ENCODE measurements around the gene TGFB2.
A peak's percentile ranks its signal among the peaks of the same experiment; 100 is the strongest.

Gene TGFB2

DNA sequence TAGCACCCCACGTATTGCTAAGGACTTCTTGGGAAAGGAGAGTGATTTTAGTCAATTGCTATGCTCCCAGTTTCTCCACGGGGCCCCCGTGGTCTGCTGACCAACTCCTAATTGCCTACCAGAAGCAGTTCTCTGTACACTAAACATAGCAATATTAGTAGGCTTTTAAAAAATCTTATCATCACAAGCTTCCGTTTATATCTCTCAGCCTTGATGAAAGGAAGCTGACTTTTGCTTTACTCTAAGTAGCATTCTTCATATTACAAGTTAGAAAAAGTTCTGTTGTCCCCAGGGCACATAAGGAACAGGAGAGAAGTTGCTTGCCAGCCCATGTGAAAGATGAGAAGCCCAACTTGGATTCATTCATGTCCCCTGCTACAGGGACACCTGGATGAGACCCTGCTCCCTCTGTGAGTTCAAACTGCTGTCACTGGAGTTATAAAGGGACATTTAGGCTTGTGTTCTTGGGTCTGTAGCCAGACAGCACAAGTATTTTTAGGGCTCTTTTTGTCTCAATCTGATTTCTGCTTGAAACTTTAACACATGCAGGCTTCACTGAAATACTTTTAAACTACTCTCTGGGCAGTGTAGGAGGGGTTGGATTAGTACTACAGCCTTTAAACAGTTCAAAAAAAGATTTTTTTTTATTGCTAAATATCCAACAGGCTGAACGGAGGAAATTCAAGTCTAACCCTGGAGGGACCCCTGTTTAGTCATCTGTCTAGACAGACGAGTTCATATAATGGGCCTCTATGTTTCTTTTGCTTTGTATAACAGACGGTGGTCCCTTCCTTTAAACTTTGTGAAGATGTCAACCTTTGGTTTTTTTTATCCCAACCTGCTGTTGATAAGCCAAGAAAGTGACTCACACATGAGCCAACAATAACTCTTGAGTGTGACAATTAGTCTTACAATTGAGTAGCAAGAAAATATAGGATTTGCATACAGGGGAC is 29.5 kb downstream of the TGFB2 start:
- peak overlapping the region; percentile 70 for H3K27ac ChIP-seq (ENCODE audit: low read depth, low read length)
- H3K4me1 ChIP-seq (ENCODE audit: control insufficient read depth, insufficient read depth, low read length, unreplicated experiment): peaks cover 51% of the 10 kb centered on the region
- H3K79me2 ChIP-seq (ENCODE audit: control insufficient read depth, insufficient read depth, low read length, unreplicated experiment): peaks cover 8% of the 10 kb centered on the region

DNA sequence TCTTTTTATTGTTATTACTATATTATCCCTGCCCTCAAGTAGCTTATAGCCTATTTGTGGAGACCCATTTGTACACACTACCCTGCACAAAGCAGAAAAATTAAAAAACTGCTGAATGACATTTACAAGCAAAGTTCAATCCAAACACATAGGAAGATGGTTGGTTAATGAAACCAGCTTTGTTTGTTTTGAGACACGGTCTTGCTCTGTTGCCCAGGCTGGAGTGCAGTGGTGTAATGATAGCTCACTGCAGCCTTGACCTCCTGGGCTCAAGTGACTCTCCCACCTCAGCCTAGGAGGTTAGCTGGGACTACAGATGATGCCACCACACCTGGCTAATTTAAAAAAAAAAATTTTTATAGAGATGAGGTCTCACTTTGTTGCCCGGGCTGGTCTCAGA is 31.6 kb downstream of the TGFB2 start:
- no peak overlapping the region for H2AFZ ChIP-seq (ENCODE audit: low read length, unreplicated experiment)
- H3K27ac ChIP-seq (ENCODE audit: low read depth, low read length): peak overlapping the region; percentile 88
- H3K27me3 ChIP-seq (ENCODE audit: insufficient read depth, low read length): no peaks in the 10 kb centered on the region
- peak overlapping the region; percentile 30; the same call in 1 of the 2 replicates for H3K4me3 ChIP-seq (ENCODE audit: low read depth, low read length)
- peaks cover 54% of the 10 kb centered on the region for H3K4me1 ChIP-seq (ENCODE audit: control insufficient read depth, insufficient read depth, low read length, unreplicated experiment)
- peaks cover 5% of the 10 kb centered on the region for H3K79me2 ChIP-seq (ENCODE audit: control insufficient read depth, insufficient read depth, low read length, unreplicated experiment)
- H3K36me3 ChIP-seq (ENCODE audit: insufficient read depth, low read length): no peaks in the 10 kb centered on the region

More for the DNA sequence above, 29.5 kb downstream of the TGFB2 start:
- no peaks in the 10 kb centered on the region for H3K36me3 ChIP-seq (ENCODE audit: insufficient read depth, low read length)
- H3K4me3 ChIP-seq (ENCODE audit: low read depth, low read length): peak overlapping the region; percentile 45; the same call in 1 of the 2 replicates
- peak overlapping the region; percentile 19 for H2AFZ ChIP-seq (ENCODE audit: low read length, unreplicated experiment)
- H3K27me3 ChIP-seq (ENCODE audit: insufficient read depth, low read length): no peaks in the 10 kb centered on the region

DNA sequence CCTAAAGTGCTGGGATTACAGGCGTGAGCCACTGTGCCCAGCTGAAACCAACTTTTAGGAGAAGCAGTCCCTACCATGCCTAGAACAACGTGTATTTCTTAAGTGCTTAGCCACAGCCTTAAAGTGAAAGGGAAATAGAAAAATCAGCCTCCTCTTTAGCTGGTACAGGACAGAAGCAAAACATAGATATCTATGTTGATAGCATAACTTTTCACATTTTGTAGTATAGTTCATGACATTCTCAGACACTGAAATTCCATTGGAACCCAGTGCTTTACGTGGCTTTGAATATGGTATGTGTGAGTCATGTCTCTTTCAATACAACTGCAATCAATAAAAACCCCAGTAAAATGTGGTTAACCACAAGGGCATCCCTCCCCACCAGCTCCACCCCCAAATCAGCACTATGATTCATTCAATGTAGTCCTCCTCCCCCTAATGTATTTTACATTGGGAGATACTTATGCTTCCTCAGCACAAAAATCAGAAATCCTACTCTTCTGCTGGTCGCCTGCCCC is 32.1 kb downstream of the TGFB2 start:
- Histone ChIP-seq H3K4me3 (ENCODE audit: low read depth, low read length) (peak overlapping the region; percentile 47; the same call in 1 of the 2 replicates), H2AFZ (ENCODE audit: low read length, unreplicated experiment) (no peak overlapping the region), H3K27me3 (ENCODE audit: insufficient read depth, low read length) (no peaks in the 10 kb centered on the region), H3K27ac (ENCODE audit: low read depth, low read length) (peak overlapping the region; percentile 88), H3K36me3 (ENCODE audit: insufficient read depth, low read length) (no peaks in the 10 kb centered on the region), H3K4me1 (ENCODE audit: control insufficient read depth, insufficient read depth, low read length, unreplicated experiment) (peaks cover 54% of the 10 kb centered on the region), H3K79me2 (ENCODE audit: control insufficient read depth, insufficient read depth, low read length, unreplicated experiment) (peaks cover 1% of the 10 kb centered on the region)

DNA sequence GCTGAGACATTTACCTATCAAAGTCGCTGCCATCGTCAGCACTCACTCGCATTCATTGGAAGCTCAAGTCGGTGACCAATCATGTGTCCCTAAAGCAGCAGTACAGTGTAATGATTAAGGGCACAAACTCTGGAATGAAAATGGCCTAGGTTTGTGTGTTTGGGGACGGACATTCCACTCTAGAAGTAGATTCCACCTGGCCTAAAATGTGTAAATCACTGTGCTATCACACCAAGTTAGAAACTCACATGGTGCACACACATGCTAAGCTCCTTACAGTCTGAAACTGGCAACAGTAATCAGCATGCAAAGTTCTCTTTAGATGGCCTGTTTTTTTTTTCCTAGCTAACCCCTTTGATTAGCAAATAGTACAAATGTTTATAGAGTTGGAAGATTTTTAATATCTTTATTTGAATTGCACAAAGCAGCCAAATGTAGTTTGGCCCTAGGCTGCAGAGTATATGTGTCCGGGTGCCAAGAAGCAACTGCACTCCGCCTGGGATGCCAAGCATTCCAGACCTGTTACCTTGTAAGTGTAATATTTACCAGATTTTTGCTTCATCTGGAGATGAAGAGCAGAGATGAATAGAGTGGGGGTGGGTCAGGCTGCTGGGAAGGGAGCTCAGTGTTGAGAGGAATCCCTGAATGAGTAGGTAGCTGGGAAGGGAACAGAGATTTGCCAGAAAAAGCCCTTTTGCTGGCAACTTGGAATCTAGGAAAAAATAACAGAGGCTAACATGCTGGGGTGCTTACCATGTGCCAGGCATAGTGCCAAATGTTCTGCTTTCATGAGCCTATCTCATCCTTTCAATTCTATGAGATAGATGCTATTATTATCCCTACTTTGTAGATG is 35.2 kb downstream of the TGFB2 start:
- H3K79me2 ChIP-seq (ENCODE audit: control insufficient read depth, insufficient read depth, low read length, unreplicated experiment): no peaks in the 10 kb centered on the region
- H3K4me3 ChIP-seq (ENCODE audit: low read depth, low read length): no peak overlapping the region
- no peaks in the 10 kb centered on the region for H3K36me3 ChIP-seq (ENCODE audit: insufficient read depth, low read length)
- no peak overlapping the region for H2AFZ ChIP-seq (ENCODE audit: low read length, unreplicated experiment)
- no peaks in the 10 kb centered on the region for H3K27me3 ChIP-seq (ENCODE audit: insufficient read depth, low read length)
- peak overlapping the region; percentile 27 for H3K27ac ChIP-seq (ENCODE audit: low read depth, low read length)
- peaks cover 36% of the 10 kb centered on the region for H3K4me1 ChIP-seq (ENCODE audit: control insufficient read depth, insufficient read depth, low read length, unreplicated experiment)

DNA sequence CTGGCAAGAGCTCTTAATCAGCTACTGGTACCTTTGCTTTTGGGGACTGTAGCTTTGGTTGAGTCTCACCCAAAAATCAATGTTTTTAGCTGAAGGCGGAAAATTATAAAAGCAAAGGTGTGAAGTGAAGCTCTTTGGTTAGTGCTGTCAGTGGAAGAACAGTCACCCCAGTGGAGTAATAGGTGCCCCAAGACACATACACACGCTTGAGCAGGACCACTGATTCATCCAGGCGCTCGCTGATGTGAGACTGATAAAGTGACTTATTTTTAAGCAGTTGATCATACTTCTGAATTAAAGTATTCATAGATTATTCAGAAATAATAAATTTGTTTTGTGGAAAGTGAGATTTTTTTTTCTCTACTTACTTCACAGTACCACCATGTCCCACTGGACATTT is 37.1 kb downstream of the TGFB2 start:
- Histone ChIP-seq H3K27me3 (ENCODE audit: insufficient read depth, low read length) (no peaks in the 10 kb centered on the region), H3K36me3 (ENCODE audit: insufficient read depth, low read length) (no peaks in the 10 kb centered on the region), H3K27ac (ENCODE audit: low read depth, low read length) (no peak overlapping the region), H2AFZ (ENCODE audit: low read length, unreplicated experiment) (no peak overlapping the region), H3K79me2 (ENCODE audit: control insufficient read depth, insufficient read depth, low read length, unreplicated experiment) (no peaks in the 10 kb centered on the region), H3K4me1 (ENCODE audit: control insufficient read depth, insufficient read depth, low read length, unreplicated experiment) (peaks cover 23% of the 10 kb centered on the region), H3K4me3 (ENCODE audit: low read depth, low read length) (no peak overlapping the region)

DNA sequence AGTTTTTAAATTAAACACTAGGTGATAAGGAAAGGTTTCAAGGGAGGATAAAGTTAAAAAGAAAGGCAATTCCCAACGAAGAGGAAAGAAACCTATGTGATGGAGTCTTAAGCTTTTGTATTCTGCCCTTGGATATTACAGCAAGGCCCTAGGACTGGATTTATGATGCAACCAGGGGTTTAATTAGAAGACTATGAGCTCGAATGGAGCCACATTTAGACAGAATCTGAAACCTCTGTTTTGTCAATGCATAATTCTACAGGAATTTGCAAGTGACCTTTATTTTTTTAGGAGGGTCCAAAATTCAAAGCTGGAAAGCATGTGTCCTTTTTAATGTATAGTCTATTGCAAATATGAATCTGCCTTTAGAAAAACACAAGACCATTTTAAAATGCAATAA is 37.9 kb downstream of the TGFB2 start:
- H3K27me3 ChIP-seq (ENCODE audit: insufficient read depth, low read length): no peaks in the 10 kb centered on the region
- no peaks in the 10 kb centered on the region for H3K79me2 ChIP-seq (ENCODE audit: control insufficient read depth, insufficient read depth, low read length, unreplicated experiment)
- H3K4me1 ChIP-seq (ENCODE audit: control insufficient read depth, insufficient read depth, low read length, unreplicated experiment): peaks cover 18% of the 10 kb centered on the region
- no peak overlapping the region for H3K27ac ChIP-seq (ENCODE audit: low read depth, low read length)
- H2AFZ ChIP-seq (ENCODE audit: low read length, unreplicated experiment): no peak overlapping the region
- no peak overlapping the region for H3K4me3 ChIP-seq (ENCODE audit: low read depth, low read length)
- no peaks in the 10 kb centered on the region for H3K36me3 ChIP-seq (ENCODE audit: insufficient read depth, low read length)

DNA sequence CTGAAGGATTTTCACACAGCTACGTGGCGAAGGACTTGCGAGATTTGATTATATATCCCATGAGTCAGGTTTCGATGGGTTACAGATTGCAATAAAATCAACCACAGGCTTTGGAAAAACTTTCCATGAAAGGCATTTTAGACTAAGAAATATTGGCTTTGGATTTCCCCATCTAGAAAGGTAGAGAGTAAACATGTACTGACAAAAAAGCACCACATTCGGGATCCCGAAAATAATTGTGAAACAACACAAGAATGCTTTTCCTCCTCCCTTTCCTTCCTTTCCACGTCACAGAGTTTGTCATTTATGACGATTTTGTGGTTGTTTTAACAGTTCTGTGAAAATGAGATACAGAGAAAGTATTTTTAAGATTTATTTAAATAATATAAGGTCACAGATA is 38.5 kb downstream of the TGFB2 start:
- Histone ChIP-seq H3K4me1 (ENCODE audit: control insufficient read depth, insufficient read depth, low read length, unreplicated experiment) (peaks cover 18% of the 10 kb centered on the region), H2AFZ (ENCODE audit: low read length, unreplicated experiment) (no peak overlapping the region), H3K36me3 (ENCODE audit: insufficient read depth, low read length) (no peaks in the 10 kb centered on the region), H3K79me2 (ENCODE audit: control insufficient read depth, insufficient read depth, low read length, unreplicated experiment) (no peaks in the 10 kb centered on the region), H3K27me3 (ENCODE audit: insufficient read depth, low read length) (no peaks in the 10 kb centered on the region), H3K27ac (ENCODE audit: low read depth, low read length) (no peak overlapping the region), H3K4me3 (ENCODE audit: low read depth, low read length) (no peak overlapping the region)

DNA sequence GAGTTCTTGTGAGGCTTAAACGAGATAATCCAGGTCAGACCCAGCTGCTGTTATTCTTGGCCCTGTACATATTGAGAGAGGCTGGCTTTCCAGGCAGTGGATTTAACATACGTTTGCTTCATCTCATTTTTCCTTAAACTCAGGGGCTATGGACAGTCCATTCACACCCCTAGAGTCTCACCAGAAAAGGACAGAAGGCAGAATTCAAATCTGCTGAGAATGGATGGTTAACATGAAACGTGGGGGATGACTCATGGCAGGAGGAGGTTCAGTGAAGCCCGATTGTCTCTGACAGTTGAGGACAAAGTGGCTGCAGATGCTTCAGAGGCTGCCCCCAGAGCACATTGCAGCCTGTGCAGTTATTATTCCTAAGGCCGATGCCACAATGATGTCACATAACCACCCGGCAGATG is 39.5 kb downstream of the TGFB2 start:
- no peak overlapping the region for H2AFZ ChIP-seq (ENCODE audit: low read length, unreplicated experiment)

DNA sequence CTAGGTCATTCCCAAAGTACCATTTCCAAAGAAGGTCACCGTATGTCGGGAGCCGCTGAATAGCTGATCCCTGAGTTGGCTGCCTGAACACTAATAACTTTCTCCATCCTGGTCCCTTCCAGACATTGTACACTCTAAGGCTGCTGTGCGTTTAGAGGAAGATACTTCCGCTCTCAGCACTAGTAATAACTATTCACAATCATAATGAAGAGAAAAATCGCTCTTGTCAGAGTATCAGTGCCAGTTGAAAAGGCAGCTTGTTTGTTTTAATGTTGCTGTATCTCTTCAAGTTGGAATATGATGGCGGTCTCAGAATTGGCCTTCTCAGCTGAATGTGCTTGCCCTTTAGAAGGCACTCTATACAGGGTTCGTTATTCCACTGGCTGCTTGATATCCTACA is 43.5 kb downstream of the TGFB2 start:
- peaks cover 12% of the 10 kb centered on the region for H3K4me1 ChIP-seq (ENCODE audit: control insufficient read depth, insufficient read depth, low read length, unreplicated experiment)
- H2AFZ ChIP-seq (ENCODE audit: low read length, unreplicated experiment): no peak overlapping the region
- no peak overlapping the region for H3K27ac ChIP-seq (ENCODE audit: low read depth, low read length)
- no peaks in the 10 kb centered on the region for H3K79me2 ChIP-seq (ENCODE audit: control insufficient read depth, insufficient read depth, low read length, unreplicated experiment)
- no peak overlapping the region for H3K4me3 ChIP-seq (ENCODE audit: low read depth, low read length)
- H3K36me3 ChIP-seq (ENCODE audit: insufficient read depth, low read length): no peaks in the 10 kb centered on the region
- H3K27me3 ChIP-seq (ENCODE audit: insufficient read depth, low read length): no peaks in the 10 kb centered on the region

More for the DNA sequence above, 39.5 kb downstream of the TGFB2 start:
- H3K27ac ChIP-seq (ENCODE audit: low read depth, low read length): no peak overlapping the region
- H3K79me2 ChIP-seq (ENCODE audit: control insufficient read depth, insufficient read depth, low read length, unreplicated experiment): no peaks in the 10 kb centered on the region
- no peaks in the 10 kb centered on the region for H3K36me3 ChIP-seq (ENCODE audit: insufficient read depth, low read length)
- no peak overlapping the region for H3K4me3 ChIP-seq (ENCODE audit: low read depth, low read length)
- H3K27me3 ChIP-seq (ENCODE audit: insufficient read depth, low read length): no peaks in the 10 kb centered on the region
- H3K4me1 ChIP-seq (ENCODE audit: control insufficient read depth, insufficient read depth, low read length, unreplicated experiment): peaks cover 16% of the 10 kb centered on the region

DNA sequence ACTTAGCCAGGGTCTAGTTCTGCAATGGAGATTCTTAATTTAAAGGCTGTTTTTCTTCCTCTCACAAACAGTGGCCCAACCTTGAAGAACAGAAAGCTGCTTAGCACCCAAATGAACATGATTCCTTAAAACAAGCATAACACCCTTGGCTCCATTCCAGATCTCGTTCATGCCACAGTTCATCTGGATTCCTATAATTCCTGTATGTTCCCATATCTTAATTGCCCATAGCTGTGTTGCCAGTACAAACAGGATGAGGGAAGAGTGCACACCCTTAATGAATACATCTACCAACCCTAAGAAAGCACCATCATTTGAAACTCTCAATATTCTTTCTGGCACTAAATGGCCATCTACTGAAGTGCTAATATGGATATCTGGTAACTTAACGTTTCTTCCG is 45.5 kb downstream of the TGFB2 start:
- Histone ChIP-seq H3K27ac (ENCODE audit: low read depth, low read length) (no peak overlapping the region), H2AFZ (ENCODE audit: low read length, unreplicated experiment) (no peak overlapping the region), H3K4me1 (ENCODE audit: control insufficient read depth, insufficient read depth, low read length, unreplicated experiment) (peaks cover 12% of the 10 kb centered on the region), H3K36me3 (ENCODE audit: insufficient read depth, low read length) (no peaks in the 10 kb centered on the region), H3K79me2 (ENCODE audit: control insufficient read depth, insufficient read depth, low read length, unreplicated experiment) (no peaks in the 10 kb centered on the region), H3K27me3 (ENCODE audit: insufficient read depth, low read length) (no peaks in the 10 kb centered on the region), H3K4me3 (ENCODE audit: low read depth, low read length) (peak overlapping the region; percentile 39; the same call in 1 of the 2 replicates)
